ENCODE results near the gene OGFR. TPM values are rescaled to one million over a fixed set of nuclear protein-coding genes. Genes with fewer than 3 reads are reported as not detected.

Gene OGFR
- total and polyA plus RNA-seq, 2 donors (not counting 3 experiments of a cell fraction or from before 2014, with no cell fraction given), result 30.8 to 44.0 TPM

DNA sequence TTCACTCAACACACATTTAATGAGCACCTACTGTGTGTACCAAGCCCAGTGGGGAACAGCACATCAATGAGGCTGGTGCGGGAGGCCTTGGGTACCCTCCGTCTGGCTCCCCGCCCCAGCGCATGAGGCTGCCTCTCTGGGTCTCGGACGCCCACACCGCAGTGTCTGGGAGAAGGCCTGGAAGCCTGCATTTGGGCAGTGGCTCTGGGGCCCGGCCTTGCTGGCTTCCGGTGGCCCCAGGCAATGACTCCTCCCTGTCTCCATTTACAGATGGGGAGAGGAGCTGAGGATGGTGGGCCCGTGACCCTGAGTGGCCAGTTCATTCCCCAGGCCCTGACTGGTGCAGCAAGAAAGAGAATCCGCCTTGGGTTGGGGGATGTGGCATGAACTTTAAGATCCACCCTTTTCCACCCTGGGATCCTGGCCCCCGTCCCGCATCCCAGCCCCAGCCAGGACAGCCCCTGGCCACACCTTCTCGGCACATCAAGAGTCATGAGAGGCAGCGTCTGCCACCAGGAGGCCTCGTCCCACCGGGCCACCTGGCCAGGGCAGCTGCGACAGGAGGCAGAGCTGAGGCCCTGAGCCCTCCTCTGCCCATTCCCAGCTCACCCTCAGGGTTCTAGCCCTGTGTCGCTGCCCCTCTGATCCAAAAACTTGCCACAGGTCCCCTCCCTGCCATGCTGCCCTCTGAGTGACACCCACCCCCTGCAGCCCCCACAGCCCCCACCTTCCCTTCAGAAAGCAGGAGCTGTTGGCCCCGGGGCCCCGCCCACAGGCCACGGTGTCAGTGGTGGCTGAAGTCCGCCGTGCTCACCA, 25.8 kb upstream of the OGFR start:
- no peaks in the 10 kb centered on the region for H3K79me2 ChIP-seq (ENCODE audit: control insufficient read depth, insufficient read depth, low read length)
- TF ChIP-seq POLR2AphosphoS5 (IDR thresholded peaks at IDR 0.05; ENCODE audit: insufficient read depth, low read depth, low read length) (no peak), MYC (IDR thresholded peaks at IDR 0.05; ENCODE audit: low read depth, low read length) (no peak), POLR2A (IDR thresholded peaks at IDR 0.05; ENCODE audit: low read depth, low read length) (no peak), EZH2 (IDR thresholded peaks at IDR 0.05; ENCODE audit: borderline replicate concordance, low read depth, low read length, severe bottlenecking) (no peak), JUN (IDR thresholded peaks at IDR 0.05; ENCODE audit: borderline replicate concordance, insufficient read depth, insufficient read length, low read depth) (no peak), GATA2 (IDR thresholded peaks at IDR 0.05; ENCODE audit: insufficient read depth, insufficient read length, low read depth, low read length) (no peak)
- TF ChIP-seq, protein P1, sequence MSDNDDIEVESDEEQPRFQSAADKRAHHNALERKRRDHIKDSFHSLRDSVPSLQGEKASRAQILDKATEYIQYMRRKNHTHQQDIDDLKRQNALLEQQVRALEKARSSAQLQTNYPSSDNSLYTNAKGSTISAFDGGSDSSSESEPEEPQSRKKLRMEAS (IDR thresholded peaks at IDR 0.05; ENCODE audit: insufficient read depth, insufficient read length), result no peak
- no peak overlapping the region for H3K4me3 ChIP-seq (replicated peaks in 1 of 3; ENCODE audit: insufficient read depth in 1 of 3, low read depth in 1 of 3, low read length in 3 of 3)
- H3K9me3 ChIP-seq (replicated peaks; ENCODE audit: control insufficient read depth, insufficient read depth, low read length), result no peaks in the 10 kb centered on the region
- dilution Hi-C loops (cut with MboI; ENCODE audit: extremely low pct_ligation_motif_present, low sequenced_read_pairs), result no loop called here
- CTCF ChIA-PET, result interaction anchor here (0.7 to 1.0 kb wide), 4 partner anchors 12 to 368 kb away, joined by 3 to 5 read pairs (median 4); no protein-coding TSS in a partner anchor
- intact Hi-C loops (cut with micrococcal nuclease), result no loop called here
- H3K4me1 ChIP-seq (ENCODE audit: control insufficient read depth, extremely low read depth, insufficient read depth, low read length), result peaks cover 5% of the 10 kb centered on the region
- POLR2A ChIA-PET, result no interaction called here
- H3K9me1 ChIP-seq (replicated peaks; ENCODE audit: control insufficient read depth, extremely low read depth, insufficient read depth, low read length), result no peaks in the 10 kb centered on the region
- DNase-seq (ENCODE audit: low read depth, low spot score), result no peak
- no peak for FAIRE-seq
- H3K36me3 ChIP-seq (ENCODE audit: control insufficient read depth in 2 of 2, extremely low read depth in 1 of 2, insufficient read depth in 2 of 2, low read length in 2 of 2), result no peaks in the 10 kb centered on the region
- no peaks in the 10 kb centered on the region for H4K20me1 ChIP-seq (replicated peaks; ENCODE audit: control insufficient read depth, extremely low read depth, insufficient read depth, low read length)
- H3K27me3 ChIP-seq (ENCODE audit: control insufficient read depth in 2 of 2, insufficient read depth in 2 of 2, low read length in 2 of 2), result no peaks in the 10 kb centered on the region
- H3K9ac ChIP-seq (replicated peaks; ENCODE audit: extremely low read depth, insufficient read depth, low read length), result no peak overlapping the region
- H2AFZ ChIP-seq (ENCODE audit: low read depth, low read length), result no peak overlapping the region
- BruUV-seq (replicated peaks), result no TSS peak
- H3K4me2 ChIP-seq (ENCODE audit: insufficient read depth, low read length), result no peak overlapping the region
- no peak overlapping the region for H3K27ac ChIP-seq (ENCODE audit: insufficient read depth, low read depth, low read length)

DNA sequence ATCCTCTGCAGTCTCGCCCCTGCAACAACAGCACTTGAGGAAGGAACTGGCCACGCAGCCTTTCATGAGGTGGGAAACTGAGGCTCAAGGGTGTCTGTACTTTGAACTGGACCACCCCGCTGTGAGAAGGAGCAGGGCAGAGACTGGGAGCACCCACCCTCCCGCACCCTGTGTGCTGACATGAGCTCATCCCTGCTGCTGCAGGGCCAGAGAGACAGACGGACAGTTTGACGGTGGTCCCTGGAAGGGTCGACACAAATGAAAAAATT, 25.3 kb upstream of the OGFR start:
- no peaks in the 10 kb centered on the region for H3K9me1 ChIP-seq (replicated peaks; ENCODE audit: control insufficient read depth, extremely low read depth, insufficient read depth, low read length)
- ChIA-PET POLR2A (no interaction called here), CTCF (interaction anchor here (0.7 to 1.0 kb wide), 4 partner anchors 12 to 368 kb away, joined by 3 to 5 read pairs (median 4); no protein-coding TSS in a partner anchor)
- intact Hi-C loops (cut with micrococcal nuclease) (no loop called here), dilution Hi-C loops (cut with MboI; ENCODE audit: extremely low pct_ligation_motif_present, low sequenced_read_pairs) (no loop called here)
- FAIRE-seq, result no peak
- H3K4me1 ChIP-seq (ENCODE audit: control insufficient read depth, extremely low read depth, insufficient read depth, low read length), result peaks cover 5% of the 10 kb centered on the region
- no peak overlapping the region for H3K9ac ChIP-seq (replicated peaks; ENCODE audit: extremely low read depth, insufficient read depth, low read length)
- no peak overlapping the region for H3K4me2 ChIP-seq (ENCODE audit: insufficient read depth, low read length)
- H3K4me3 ChIP-seq (replicated peaks in 1 of 3; ENCODE audit: insufficient read depth in 1 of 3, low read depth in 1 of 3, low read length in 3 of 3), result no peak overlapping the region
- TF ChIP-seq GATA2 (IDR thresholded peaks at IDR 0.05; ENCODE audit: insufficient read depth, insufficient read length, low read depth, low read length), result no peak
- no peak for TF ChIP-seq JUN (IDR thresholded peaks at IDR 0.05; ENCODE audit: borderline replicate concordance, insufficient read depth, insufficient read length, low read depth)
- TF ChIP-seq, protein P1 (IDR thresholded peaks at IDR 0.05; ENCODE audit: insufficient read depth, insufficient read length), result no peak
- TF ChIP-seq, protein P2, sequence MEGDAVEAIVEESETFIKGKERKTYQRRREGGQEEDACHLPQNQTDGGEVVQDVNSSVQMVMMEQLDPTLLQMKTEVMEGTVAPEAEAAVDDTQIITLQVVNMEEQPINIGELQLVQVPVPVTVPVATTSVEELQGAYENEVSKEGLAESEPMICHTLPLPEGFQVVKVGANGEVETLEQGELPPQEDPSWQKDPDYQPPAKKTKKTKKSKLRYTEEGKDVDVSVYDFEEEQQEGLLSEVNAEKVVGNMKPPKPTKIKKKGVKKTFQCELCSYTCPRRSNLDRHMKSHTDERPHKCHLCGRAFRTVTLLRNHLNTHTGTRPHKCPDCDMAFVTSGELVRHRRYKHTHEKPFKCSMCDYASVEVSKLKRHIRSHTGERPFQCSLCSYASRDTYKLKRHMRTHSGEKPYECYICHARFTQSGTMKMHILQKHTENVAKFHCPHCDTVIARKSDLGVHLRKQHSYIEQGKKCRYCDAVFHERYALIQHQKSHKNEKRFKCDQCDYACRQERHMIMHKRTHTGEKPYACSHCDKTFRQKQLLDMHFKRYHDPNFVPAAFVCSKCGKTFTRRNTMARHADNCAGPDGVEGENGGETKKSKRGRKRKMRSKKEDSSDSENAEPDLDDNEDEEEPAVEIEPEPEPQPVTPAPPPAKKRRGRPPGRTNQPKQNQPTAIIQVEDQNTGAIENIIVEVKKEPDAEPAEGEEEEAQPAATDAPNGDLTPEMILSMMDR (IDR thresholded peaks at IDR 0.05; ENCODE audit: extremely low read depth in 1 of 2, insufficient read depth in 1 of 2, low read depth in 1 of 2, low read length in 2 of 2), result no peak
- TF ChIP-seq EZH2 (IDR thresholded peaks at IDR 0.05; ENCODE audit: borderline replicate concordance, low read depth, low read length, severe bottlenecking), result no peak
- TF ChIP-seq POLR2AphosphoS5 (IDR thresholded peaks at IDR 0.05; ENCODE audit: insufficient read depth, low read depth, low read length), result no peak
- no peak for TF ChIP-seq FOS (IDR thresholded peaks at IDR 0.05; ENCODE audit: borderline replicate concordance, insufficient read depth, low read length)
- H4K20me1 ChIP-seq (replicated peaks; ENCODE audit: control insufficient read depth, extremely low read depth, insufficient read depth, low read length), result no peaks in the 10 kb centered on the region
- no TSS peak for BruUV-seq (replicated peaks)
- H2AFZ ChIP-seq (ENCODE audit: low read depth, low read length), result no peak overlapping the region
- H3K27ac ChIP-seq (ENCODE audit: insufficient read depth, low read depth, low read length), result no peak overlapping the region
- DNase-seq (ENCODE audit: low read depth, low spot score), result no peak
- H3K27me3 ChIP-seq (ENCODE audit: control insufficient read depth in 2 of 2, insufficient read depth in 2 of 2, low read length in 2 of 2), result no peaks in the 10 kb centered on the region
- no peaks in the 10 kb centered on the region for H3K36me3 ChIP-seq (ENCODE audit: control insufficient read depth in 2 of 2, extremely low read depth in 1 of 2, insufficient read depth in 2 of 2, low read length in 2 of 2)
- no peaks in the 10 kb centered on the region for H3K9me3 ChIP-seq (replicated peaks; ENCODE audit: control insufficient read depth, insufficient read depth, low read length)
- no peaks in the 10 kb centered on the region for H3K79me2 ChIP-seq (ENCODE audit: control insufficient read depth, insufficient read depth, low read length)
